Endodermal cell (in vitro differentiated cells): ENCODE measurements around the gene CD93. TPM values are rescaled to one million over a fixed set of nuclear protein-coding genes. Genes with fewer than 3 reads are reported as not detected.

Experiments used
- DNase-seq: peaks from one replicate; pipeline ENCODE4 v3.0.0-alpha.2; 2017
- H3K27ac ChIP-seq: 2 replicates; pipeline ENCODE4 v1.5.1; 2013; ENCODE audit warnings: mild to moderate bottlenecking, low read depth, low read length, moderate library complexity
- H3K27me3 ChIP-seq: 2 replicates; pipeline ENCODE4 v1.6.1; 2013; ENCODE audit warnings: mild to moderate bottlenecking, low read length, moderate library complexity; ENCODE audit not compliant: insufficient read depth, control insufficient read depth, poor library complexity, severe bottlenecking
- H3K36me3 ChIP-seq: 2 replicates; pipeline ENCODE4 v1.7.0; 2013; ENCODE audit warnings: mild to moderate bottlenecking, low read length, moderate library complexity; ENCODE audit not compliant: control insufficient read depth, insufficient read depth
- H3K4me1 ChIP-seq: one replicate; pipeline ENCODE4 v1.7.0; 2013; ENCODE audit warnings: low read length; ENCODE audit not compliant: control insufficient read depth, insufficient read depth
- H3K4me3 ChIP-seq: 2 replicates; pipeline ENCODE4 v1.5.1; 2013; ENCODE audit warnings: mild to moderate bottlenecking, low read length, moderate library complexity
- H3K9ac ChIP-seq: 2 replicates; pipeline ENCODE4 v1.6.1; 2013; ENCODE audit warnings: mild to moderate bottlenecking, low read length, moderate library complexity; ENCODE audit not compliant: poor library complexity, severe bottlenecking; ENCODE audit errors: extremely low read depth
- H3K9me3 ChIP-seq: 2 replicates; pipeline ENCODE4 v1.6.1; 2013; ENCODE audit warnings: mild to moderate bottlenecking, low read length, moderate library complexity; ENCODE audit not compliant: control insufficient read depth
- H3K27ac Mint-ChIP-seq: 2 replicates; pipeline ENCODE4 v1.8.0; 2020; ENCODE audit warnings: mixed read lengths
- H3K27me3 Mint-ChIP-seq: 2 replicates; pipeline ENCODE4 v1.8.0; 2021; ENCODE audit warnings: mild to moderate bottlenecking, mixed read lengths; ENCODE audit not compliant: insufficient read depth
- H3K36me3 Mint-ChIP-seq: 2 replicates; pipeline ENCODE4 v1.8.0; 2020; ENCODE audit warnings: low read depth, mixed read lengths
- H3K4me1 Mint-ChIP-seq: 2 replicates; pipeline ENCODE4 v1.8.0; 2020; ENCODE audit warnings: mixed read lengths
- H3K4me3 Mint-ChIP-seq: 2 replicates; pipeline ENCODE4 v1.8.0; 2020; ENCODE audit warnings: mild to moderate bottlenecking, moderate library complexity, mixed read lengths
- H3K9me3 Mint-ChIP-seq: 2 replicates; pipeline ENCODE4 v1.8.0; 2020; ENCODE audit warnings: mild to moderate bottlenecking, mixed read lengths
- CTCF ChIP-seq: fragments of 200-600 bp; sonication (generic); conservative IDR thresholded peaks from 2 replicates; pipeline ENCODE4 v1.5.0; 2021; ENCODE audit warnings: antibody characterized with exemption, mild to moderate bottlenecking
- whole genome bisulfite sequencing, 2 experiments: methylation state at CpG; one replicate each; pipeline versions ENCODE4 v1.1.5 to v1.1.7; 2013; ENCODE audit warnings: missing lambda C conversion rate in 2 of 2, mixed read lengths in 1 of 2; ENCODE audit not compliant: insufficient coverage in 1 of 2, insufficient read length in 1 of 2; 5-methylcytosine and 5-hydroxymethylcytosine counted together
- total RNA-seq, 2 donors: library from RNA; stranded (reverse); fragmentation: NEBNext Ultra II Directional in 1 of 2; extraction: Animal tissue kit (Norgen Biotek cat#: 25700) in 1 of 2; gene quantifications; 2 replicates in 1 of 2; 3 replicates in 1 of 2; pipeline ENCODE4 v1.2.1, GENCODE V29; 2021

Gene CD93
- total RNA-seq, 2 donors from 2014 or later: 0.04 TPM; not detected in 1

- Mint-ChIP-seq H3K27me3 (peaks cover 8% of the 10 kb centered on the region), H3K27ac (no peak overlapping the region), H3K36me3 (no peaks in the 10 kb centered on the region), H3K4me1 (peaks cover 12% of the 10 kb centered on the region), H3K9me3 (no peaks in the 10 kb centered on the region), H3K4me3 (no peak overlapping the region)
- Histone ChIP-seq H3K4me1 (no peaks in the 10 kb centered on the region), H3K9me3 (no peaks in the 10 kb centered on the region), H3K27ac (no peak overlapping the region), H3K4me3 (no peak overlapping the region), H3K36me3 (no peaks in the 10 kb centered on the region), H3K9ac (no peak overlapping the region), H3K27me3 (no peaks in the 10 kb centered on the region)
- DNase-seq: no peak
- no peak for TF ChIP-seq CTCF
- WGBS, 2 experiments: 94 to 97% methylated on average over 5 to 6 of the region's 7 CpGs
Observed at GRCh38 chr20:23120261-23120660, 34.1 kb upstream of the CD93 start.

GRCh38 chr20:23119456-23120216, 33.5 kb upstream of the CD93 start:
- Histone ChIP-seq H3K9ac (no peak overlapping the region), H3K4me1 (no peaks in the 10 kb centered on the region), H3K27ac (no peak overlapping the region), H3K4me3 (no peak overlapping the region), H3K27me3 (no peaks in the 10 kb centered on the region), H3K9me3 (no peaks in the 10 kb centered on the region), H3K36me3 (no peaks in the 10 kb centered on the region)
- no peak for TF ChIP-seq CTCF
- DNase-seq: no peak
- Mint-ChIP-seq H3K27me3 (peaks cover 8% of the 10 kb centered on the region), H3K36me3 (no peaks in the 10 kb centered on the region), H3K4me1 (peaks cover 12% of the 10 kb centered on the region), H3K4me3 (no peak overlapping the region), H3K27ac (no peak overlapping the region), H3K9me3 (no peaks in the 10 kb centered on the region)
- 93 to 94% methylated on average over 7 to 15 of the region's 15 CpGs for WGBS, 2 experiments

- Histone ChIP-seq H3K9me3 (no peaks in the 10 kb centered on the region), H3K27ac (no peak overlapping the region), H3K27me3 (no peaks in the 10 kb centered on the region), H3K9ac (no peak overlapping the region), H3K4me1 (no peaks in the 10 kb centered on the region), H3K36me3 (no peaks in the 10 kb centered on the region), H3K4me3 (no peak overlapping the region)
- Mint-ChIP-seq H3K27me3 (peaks cover 8% of the 10 kb centered on the region), H3K27ac (no peak overlapping the region), H3K4me1 (peaks cover 12% of the 10 kb centered on the region), H3K9me3 (no peaks in the 10 kb centered on the region), H3K36me3 (no peaks in the 10 kb centered on the region), H3K4me3 (no peak overlapping the region)
- no peak for DNase-seq
- no peak for TF ChIP-seq CTCF
- 91 to 96% methylated on average over 6 to 9 of the region's 9 CpGs for WGBS, 2 experiments
Observed at GRCh38 chr20:23118766-23119165, 32.6 kb upstream of the CD93 start.
